ENCODE measurements around the gene ZNF865. TPM values are rescaled to one million over a fixed set of nuclear protein-coding genes. Genes with fewer than 3 reads are reported as not detected.

Gene ZNF865
- total RNA-seq, 1 experiment from 2014 or later = 5.5 TPM

DNA sequence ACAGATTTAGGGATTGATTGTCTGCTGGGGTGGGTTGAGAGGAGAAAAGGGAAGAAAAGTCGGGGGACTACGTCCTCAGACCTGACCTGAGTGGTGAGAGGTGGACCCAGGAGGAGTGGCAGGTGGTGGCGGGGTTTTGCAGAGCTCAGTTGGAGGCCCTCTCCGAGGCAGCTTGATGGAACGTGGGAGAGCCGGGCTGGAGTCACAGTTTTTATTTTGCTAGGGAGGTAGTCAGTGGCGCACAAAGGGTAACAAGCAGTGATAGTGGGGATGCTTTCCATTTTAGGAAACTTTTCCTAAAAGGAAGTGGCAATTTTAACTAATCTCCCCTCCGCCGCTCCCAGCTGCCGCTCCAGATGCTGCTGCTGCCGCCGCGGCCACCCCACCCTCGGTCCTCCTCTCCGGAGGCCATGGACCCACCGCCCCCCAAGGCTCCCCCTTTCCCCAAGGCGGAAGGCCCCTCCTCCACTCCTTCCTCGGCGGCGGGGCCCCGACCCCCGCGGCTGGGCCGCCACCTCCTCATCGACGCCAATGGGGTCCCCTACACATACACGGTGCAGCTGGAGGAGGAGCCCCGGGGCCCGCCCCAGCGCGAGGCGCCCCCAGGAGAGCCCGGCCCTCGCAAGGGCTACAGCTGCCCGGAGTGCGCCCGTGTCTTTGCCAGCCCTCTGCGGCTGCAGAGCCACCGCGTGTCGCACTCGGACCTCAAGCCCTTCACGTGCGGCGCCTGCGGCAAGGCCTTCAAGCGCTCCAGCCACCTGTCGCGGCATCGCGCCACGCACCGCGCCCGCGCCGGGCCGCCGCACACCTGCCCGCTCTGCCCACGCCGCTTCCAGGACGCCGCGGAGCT is 36.9 kb downstream of the ZNF865 start:
- Histone ChIP-seq H3K9me3 (ENCODE audit: low read length) (no peaks in the 10 kb centered on the region), H3K4me3 (ENCODE audit: low read length) (peak overlapping the region; percentile 96), H3K4me1 (ENCODE audit: insufficient read depth, low read length) (peaks cover 38% of the 10 kb centered on the region), H3F3A (ENCODE audit: low read length, unreplicated experiment) (peaks cover 7% of the 10 kb centered on the region), H3K79me2 (ENCODE audit: low read length) (peaks cover 71% of the 10 kb centered on the region), H4K20me1 (ENCODE audit: low read length) (0 out of 2 replicates have a peak, but pooled peaks cover 4% of the 10 kb centered on the region), H3K9me2 (replicated peaks; ENCODE audit: low read length) (no peaks in the 10 kb centered on the region), H3K36me3 (ENCODE audit: low read depth, low read length) (peaks cover 14% of the 10 kb centered on the region), H3K27ac (ENCODE audit: low read length) (peak overlapping the region; percentile 53), H3K9ac (ENCODE audit: low read length) (peak overlapping the region; percentile 95), H3K4me2 (ENCODE audit: low read length) (peak overlapping the region; percentile 85), H2AFZ (ENCODE audit: low read length) (peak overlapping the region; percentile 56), H3K27me3 (ENCODE audit: low read length) (no peaks in the 10 kb centered on the region)
- no TSS peak for BruUV-seq (replicated peaks)
- POLR2A ChIA-PET (ENCODE audit: unreplicated experiment) = no interaction called here
- intact Hi-C loops (cut with micrococcal nuclease) = no loop called here
- TF ChIP-seq EZH2phosphoT487 (IDR thresholded peaks at IDR 0.05; ENCODE audit: borderline replicate concordance, low read length) (peak; percentile 92), EZH2 (IDR thresholded peaks at IDR 0.05; ENCODE audit: low read length, unreplicated experiment) (no peak)
- DNase-seq (peak; percentile 51), ATAC-seq (peak; percentile 5)
- CTCF ChIA-PET = interaction anchor here (0.8 to 1.5 kb wide), 2 partner anchors 10 to 12 kb away, joined by 3 to 6 read pairs; partner anchors contain the start of gene U2AF2

GRCh38 chr19:55643003-55643886 is 37.8 kb downstream of the ZNF865 start, which contains the start of gene ZNF581:
Gene ZNF581 (plus strand): TSS chr19:55643649. CDS start chr19:55644572, 923 bp downstream.
- 0 out of 2 replicates have a peak, but pooled peaks cover 4% of the 10 kb centered on the region for H4K20me1 ChIP-seq (ENCODE audit: low read length)
- peaks cover 9% of the 10 kb centered on the region for H3F3A ChIP-seq (ENCODE audit: low read length, unreplicated experiment)
- ATAC-seq (peak; percentile 31), DNase-seq (peak; percentile 90)
- peak within 1 kb of the TSS; percentile 96 for H3K4me3 ChIP-seq (ENCODE audit: low read length)
- H3K27ac ChIP-seq (ENCODE audit: low read length) = peak within 1 kb of the TSS; percentile 53
- H3K9me2 ChIP-seq (replicated peaks; ENCODE audit: low read length) = no peaks in the 10 kb centered on the region
- no TSS peak for BruUV-seq (replicated peaks)
- peaks cover 67% of the 10 kb centered on the region for H3K79me2 ChIP-seq (ENCODE audit: low read length)
- intact Hi-C loops (cut with micrococcal nuclease) = no loop called here
- no peaks in the 10 kb centered on the region for H3K9me3 ChIP-seq (ENCODE audit: low read length)
- peak within 1 kb of the TSS; percentile 95 for H3K9ac ChIP-seq (ENCODE audit: low read length)
- POLR2A ChIA-PET (ENCODE audit: unreplicated experiment) = no interaction called here
- peaks cover 14% of the 10 kb centered on the region for H3K36me3 ChIP-seq (ENCODE audit: low read depth, low read length)
- H2AFZ ChIP-seq (ENCODE audit: low read length) = peak within 1 kb of the TSS; percentile 56
- H3K4me1 ChIP-seq (ENCODE audit: insufficient read depth, low read length) = peaks cover 42% of the 10 kb centered on the region
- no peak for TF ChIP-seq CTCF (conservative IDR thresholded peaks at IDR 0.05; ENCODE audit: low read depth, low read length)
- TF ChIP-seq EZH2phosphoT487 (IDR thresholded peaks at IDR 0.05; ENCODE audit: borderline replicate concordance, low read length) = no peak
- H3K27me3 ChIP-seq (ENCODE audit: low read length) = no peaks in the 10 kb centered on the region
- peak within 1 kb of the TSS; percentile 85 for H3K4me2 ChIP-seq (ENCODE audit: low read length)
- CTCF ChIA-PET = interaction anchor here (0.8 to 1.5 kb wide), 2 partner anchors 11 kb away, joined by 3 to 6 read pairs; partner anchors contain the start of gene U2AF2

- H3K36me3 ChIP-seq (ENCODE audit: low read depth, low read length) = peaks cover 14% of the 10 kb centered on the region
- TF ChIP-seq EZH2 (IDR thresholded peaks at IDR 0.05; ENCODE audit: low read length, unreplicated experiment) (no peak), CTCF (conservative IDR thresholded peaks at IDR 0.05; ENCODE audit: low read depth, low read length) (no peak), EZH2phosphoT487 (IDR thresholded peaks at IDR 0.05; ENCODE audit: borderline replicate concordance, low read length) (no peak)
- H3K4me1 ChIP-seq (ENCODE audit: insufficient read depth, low read length) = peaks cover 46% of the 10 kb centered on the region
- no peaks in the 10 kb centered on the region for H3K27me3 ChIP-seq (ENCODE audit: low read length)
- peak overlapping the region; percentile 96 for H3K4me3 ChIP-seq (ENCODE audit: low read length)
- H4K20me1 ChIP-seq (ENCODE audit: low read length) = 0 out of 2 replicates have a peak, but pooled peaks cover 4% of the 10 kb centered on the region
- no peaks in the 10 kb centered on the region for H3K9me2 ChIP-seq (replicated peaks; ENCODE audit: low read length)
- H3K9me3 ChIP-seq (ENCODE audit: low read length) = no peaks in the 10 kb centered on the region
- ChIA-PET POLR2A (ENCODE audit: unreplicated experiment) (no interaction called here), CTCF (no interaction called here)
- H2AFZ ChIP-seq (ENCODE audit: low read length) = no peak overlapping the region
- peaks cover 67% of the 10 kb centered on the region for H3K79me2 ChIP-seq (ENCODE audit: low read length)
- no peak for ATAC-seq
- H3K9ac ChIP-seq (ENCODE audit: low read length) = peak overlapping the region; percentile 95
- peaks cover 9% of the 10 kb centered on the region for H3F3A ChIP-seq (ENCODE audit: low read length, unreplicated experiment)
- BruUV-seq (replicated peaks) = no TSS peak
- intact Hi-C loops (cut with micrococcal nuclease) = no loop called here
- H3K27ac ChIP-seq (ENCODE audit: low read length) = peak overlapping the region; percentile 53; the same call in 1 of the 2 replicates
- H3K4me2 ChIP-seq (ENCODE audit: low read length) = peak overlapping the region; percentile 85
- no peak for DNase-seq
These were observed 38.4 kb downstream of the ZNF865 start for GRCh38 chr19:55643887-55644176.

All from PC-3 (cell line).